CD14-positive monocyte (primary cell): ENCODE measurements around the gene BUB1. TPM values are rescaled to one million over a fixed set of nuclear protein-coding genes. Genes with fewer than 3 reads are reported as not detected.
A peak's percentile ranks its signal among the peaks of the same experiment; 100 is the strongest.

Experiments
- DNase-seq, 3 donors: peaks; one replicate each; pipeline ENCODE4 v3.0.0-alpha.2; 2011 to 2022
- H2AFZ ChIP-seq: 2 replicates; pipeline ENCODE4 v1.6.0; 2012; ENCODE audit warnings: mild to moderate bottlenecking, low read depth, low read length, inconsistent platforms; ENCODE audit not compliant: insufficient read depth, poor library complexity, severe bottlenecking
- H3K27ac ChIP-seq, 2 donors: 1 replicate in 1 of 2; 2 replicates in 1 of 2; pipeline ENCODE4 v1.5.1; 2012 to 2013; ENCODE audit warnings: low read length in 2 of 2, control low read depth in 1 of 2, inconsistent platforms in 1 of 2, low read depth in 1 of 2, mild to moderate bottlenecking in 1 of 2
- H3K27me3 ChIP-seq, 2 donors: one replicate each; pipeline versions ENCODE4 v1.6.0 to v1.6.1; 2011 to 2013; ENCODE audit warnings: low read length in 2 of 2; ENCODE audit not compliant: control insufficient read depth in 2 of 2, insufficient read depth in 2 of 2
- H3K36me3 ChIP-seq, 2 donors: replicated peaks in 1 of 2; 1 replicate in 1 of 2; 2 replicates in 1 of 2; pipeline versions ENCODE4 v1.5.1 to v1.6.1; 2012 to 2013; ENCODE audit warnings: low read length in 2 of 2, control low read depth in 1 of 2, inconsistent platforms in 1 of 2, mild to moderate bottlenecking in 1 of 2; ENCODE audit not compliant: insufficient read depth in 2 of 2, control insufficient read depth in 1 of 2
- H3K4me1 ChIP-seq, 2 donors: 1 replicate in 1 of 2; 2 replicates in 1 of 2; pipeline versions ENCODE4 v1.5.1 to v1.6.1; 2012 to 2013; ENCODE audit warnings: low read length in 2 of 2, control low read depth in 1 of 2, inconsistent platforms in 1 of 2, mild to moderate bottlenecking in 1 of 2, moderate library complexity in 1 of 2; ENCODE audit not compliant: insufficient read depth in 2 of 2, control insufficient read depth in 1 of 2
- H3K4me2 ChIP-seq: replicated peaks from 2 replicates; pipeline ENCODE3; 2012; ENCODE audit warnings: low read length, moderate library complexity, mild to moderate bottlenecking; ENCODE audit not compliant: poor library complexity, severe bottlenecking; ENCODE audit errors: extremely low read depth
- H3K4me3 ChIP-seq, 3 experiments: fragments of 200-600 bp in 1 of 3; sonication (generic) in 1 of 3; replicated peaks in 1 of 3; 1 replicate in 2 of 3; 2 replicates in 1 of 3; pipeline ENCODE4 v1.5.1; 2011 to 2013; ENCODE audit warnings: low read length in 3 of 3, mild to moderate bottlenecking in 3 of 3, control low read depth in 2 of 3, low read depth in 2 of 3, inconsistent platforms in 1 of 3, moderate library complexity in 1 of 3
- H3K79me2 ChIP-seq: 2 replicates; pipeline ENCODE4 v1.6.0; 2012; ENCODE audit warnings: mild to moderate bottlenecking, control low read depth, inconsistent platforms, low read length, moderate library complexity; ENCODE audit not compliant: insufficient read depth
- H3K9ac ChIP-seq: 2 replicates; pipeline ENCODE4 v1.6.0; 2017; ENCODE audit warnings: low read length, mild to moderate bottlenecking; ENCODE audit not compliant: insufficient read depth, poor library complexity, severe bottlenecking
- H3K9me3 ChIP-seq, 2 donors: replicated peaks in 1 of 2; 1 replicate in 1 of 2; 2 replicates in 1 of 2; pipeline versions ENCODE4 v1.5.1 to v1.6.1; 2012 to 2013; ENCODE audit warnings: low read length in 2 of 2, control low read depth in 1 of 2; ENCODE audit not compliant: control insufficient read depth in 1 of 2, insufficient read depth in 1 of 2
- H4K20me1 ChIP-seq: 2 replicates; pipeline ENCODE4 v1.6.0; 2012; ENCODE audit warnings: mild to moderate bottlenecking, low read length, control low read depth, moderate library complexity; ENCODE audit not compliant: insufficient read depth
- H3K27ac Mint-ChIP-seq, 7 donors: one replicate each; pipeline ENCODE4 v1.8.0; 2020; ENCODE audit warnings: mild to moderate bottlenecking in 7 of 7, mixed read lengths in 7 of 7, moderate library complexity in 6 of 7, inconsistent platforms in 2 of 7
- H3K27me3 Mint-ChIP-seq, 3 donors: one replicate each; pipeline ENCODE4 v1.8.0; 2021 to 2022; ENCODE audit warnings: low read depth in 3 of 3, mild to moderate bottlenecking in 3 of 3, mixed read lengths in 3 of 3, moderate library complexity in 3 of 3, inconsistent platforms in 1 of 3
- H3K36me3 Mint-ChIP-seq, 2 donors: one replicate each; pipeline ENCODE4 v1.8.0; 2020; ENCODE audit warnings: mixed read lengths in 2 of 2, inconsistent platforms in 1 of 2, mild to moderate bottlenecking in 1 of 2
- H3K4me1 Mint-ChIP-seq: one replicate; pipeline ENCODE4 v1.8.0; 2020; ENCODE audit warnings: mild to moderate bottlenecking, mixed read lengths
- H3K4me3 Mint-ChIP-seq, 2 donors: one replicate each; pipeline ENCODE4 v1.8.0; 2020; ENCODE audit warnings: mild to moderate bottlenecking in 2 of 2, mixed read lengths in 2 of 2, moderate library complexity in 1 of 2
- H3K9me3 Mint-ChIP-seq, 7 donors: one replicate each; pipeline ENCODE4 v1.8.0; 2020 to 2022; ENCODE audit warnings: mixed read lengths in 7 of 7, mild to moderate bottlenecking in 6 of 7, moderate library complexity in 6 of 7, inconsistent platforms in 2 of 7
- CTCF ChIP-seq: fragments of 200-600 bp; IDR thresholded peaks from one replicate; pipeline ENCODE4 v1.8.0; 2022; ENCODE audit warnings: antibody characterized with exemption, mild to moderate bottlenecking
- WGBS: methylation state at CpG from one replicate; pipeline ENCODE4 v1.1.5; 2013; ENCODE audit warnings: missing lambda C conversion rate; ENCODE audit not compliant: insufficient coverage; 5-methylcytosine and 5-hydroxymethylcytosine counted together
- intact Hi-C, 2 donors: fragments of 100-400 bp; cut with micrococcal nuclease; formaldehyde crosslinking; loops; one replicate each; pipeline versions ENCODE4 v1.15.0 to v1.15.1; 2023
- polyA minus RNA-seq: library from RNA; depleted of rRNA, polyadenylated mRNA; stranded (reverse); fragments of >200 nt; gene quantifications from 2 replicates; pipeline ENCODE4 v1.2.3, GENCODE V29; 2012
- polyA plus RNA-seq, 3 donors: library from polyadenylated mRNA; depleted of rRNA in 1 of 3; unstranded in 2 of 3; stranded (reverse) in 1 of 3; fragments of 300-500 nt in 2 of 3; fragments of >200 nt in 1 of 3; fragmentation: Illumina TruSeq in 2 of 3; gene quantifications; 1 replicate in 2 of 3; 2 replicates in 1 of 3; pipeline ENCODE4 v1.2.3, GENCODE V29; 2012 to 2021
- total RNA-seq, 12 experiments: library from RNA in 1 of 12; stranded (reverse) in 1 of 12; fragments of 120-200 nt in 1 of 12; gene quantifications; one replicate each; pipeline ENCODE4 v1.2.4 and lab custom pipeline; 2013 to 2026; ENCODE audit warnings: mixed read lengths in 6 of 12, inconsistent platforms in 1 of 12

The BUB1 gene
- total RNA-seq (2013), result 3.9 TPM
- polyA plus RNA-seq (under 1 TPM; 0.11 to 0.30 (median 0.24) TPM), polyA minus RNA-seq (1.9 and 5.6 TPM in 2 replicates), total RNA-seq (lab: John Stamatoyannopoulos, UW) (1.7 to 34.2 (median 3.0) reads per million in 11 experiments)

- peak within 1 kb of the TSS; percentile 71 to 98 (median 75) for H3K4me3 ChIP-seq
- Mint-ChIP-seq H3K4me3 (peak within 1 kb of the TSS; percentile 99), H3K27ac (peak within 1 kb of the TSS; percentile 92 to 98 (median 95)), H3K9me3 (no peaks in the 10 kb centered on the region), H3K4me1 (peaks cover 35% of the 10 kb centered on the region), H3K36me3 (peaks cover 0 to 10% of the 10 kb centered on the region in 2 donors), H3K27me3 (peaks cover 0 to 2% (median 0%) of the 10 kb centered on the region in 3 donors)
- H3K27ac ChIP-seq, result peak within 1 kb of the TSS; percentile 75 to 90
- H3K4me1 ChIP-seq, result peaks cover 23 to 37% of the 10 kb centered on the region in 2 donors
- peak within 1 kb of the TSS; percentile 96 for H3K4me2 ChIP-seq
- peak; percentile 95 to 97 (median 96) for DNase-seq
- H3K9me3 ChIP-seq, result no peaks in the 10 kb centered on the region
- H2AFZ ChIP-seq, result peak within 1 kb of the TSS; percentile 96
- H3K27me3 ChIP-seq, result no peaks in the 10 kb centered on the region
- intact Hi-C loops, result no loop called here
- H3K36me3 ChIP-seq, result peaks cover 0 to 15% of the 10 kb centered on the region in 2 donors
- WGBS, result under 1% methylated on average over 50 of the region's 58 CpGs
- peak within 1 kb of the TSS; percentile 77 for H3K9ac ChIP-seq
- TF ChIP-seq CTCF, result no peak
- peaks cover 54% of the 10 kb centered on the region for H3K79me2 ChIP-seq
- H4K20me1 ChIP-seq, result no peaks in the 10 kb centered on the region
Observed at GRCh38 chr2:110677530-110678456, at the start of gene BUB1. TSS of gene BUB1 (minus strand) at chr2:110678063. CDS start at chr2:110677995, 68 bp downstream.

- H3K4me1 Mint-ChIP-seq, result no peaks in the 10 kb centered on the region
- H3K79me2 ChIP-seq, result no peaks in the 10 kb centered on the region
- no peak overlapping the region for H3K4me3 Mint-ChIP-seq
- no peak for TF ChIP-seq CTCF
- DNase-seq, result no peak
- H3K4me2 ChIP-seq, result no peak overlapping the region
- H3K36me3 Mint-ChIP-seq, result no peaks in the 10 kb centered on the region
- intact Hi-C loops, result no loop called here
- no peak overlapping the region for H3K27ac Mint-ChIP-seq
- H3K9me3 Mint-ChIP-seq, result peaks cover 0 to 3% (median 2%) of the 10 kb centered on the region in 7 donors
- no peaks in the 10 kb centered on the region for H3K36me3 ChIP-seq
- H3K4me3 ChIP-seq, result no peak overlapping the region
- peaks cover 10 to 11% of the 10 kb centered on the region in 2 donors for H3K27me3 ChIP-seq
- H3K9me3 ChIP-seq, result peaks cover 0 to 5% of the 10 kb centered on the region in 2 donors
- H4K20me1 ChIP-seq, result no peaks in the 10 kb centered on the region
- peaks cover 18 to 25% (median 20%) of the 10 kb centered on the region in 3 donors for H3K27me3 Mint-ChIP-seq
- no CpG with 5 or more reads among the region's 2 CpGs for WGBS
- H3K27ac ChIP-seq, result no peak overlapping the region
- no peak overlapping the region for H2AFZ ChIP-seq
- H3K9ac ChIP-seq, result no peak overlapping the region
- no peaks in the 10 kb centered on the region for H3K4me1 ChIP-seq
Observed at GRCh38 chr2:110726285-110726684, 48.4 kb upstream of the BUB1 start.
